ENCODE data around the gene CACNA1A.

Gene CACNA1A

DNA sequence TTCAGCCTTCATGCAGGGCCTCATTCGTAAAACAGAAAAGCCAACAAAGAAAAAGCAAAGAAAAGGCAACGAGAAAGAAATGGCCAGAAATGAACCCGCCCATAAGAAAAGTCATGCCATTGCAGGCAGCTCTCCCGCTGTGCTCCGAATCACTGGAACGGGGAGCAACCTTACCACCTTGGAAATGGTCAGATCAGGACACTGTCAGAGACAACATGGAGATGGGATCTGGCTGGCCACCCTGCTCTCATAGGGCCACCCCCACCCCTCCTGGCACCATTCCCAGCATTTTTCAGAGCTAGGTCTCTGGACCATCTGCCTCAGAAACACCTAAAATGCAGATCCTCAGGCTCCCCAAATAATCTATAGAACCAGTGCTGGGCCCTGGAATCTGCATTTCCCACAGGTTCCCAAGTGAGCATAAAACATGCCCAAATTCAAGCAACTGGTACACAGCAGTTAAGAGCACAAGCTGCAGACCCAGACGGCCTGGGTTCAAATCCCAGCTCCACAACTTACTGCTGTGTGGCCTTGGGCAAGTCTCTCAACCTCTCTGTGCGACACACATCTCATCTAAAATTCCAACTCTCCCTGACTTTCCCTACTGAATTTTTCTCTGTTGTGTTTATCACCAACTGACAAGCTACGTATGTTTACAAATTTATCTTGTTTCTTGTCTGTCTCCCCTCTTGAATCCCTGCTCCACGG lies 204.5 kb downstream of the CACNA1A start:
- DNase-seq, result no peak

- no peak for DNase-seq
These were observed 205.8 kb downstream of the CACNA1A start for GRCh38 chr19:13300421-13301030.

DNA sequence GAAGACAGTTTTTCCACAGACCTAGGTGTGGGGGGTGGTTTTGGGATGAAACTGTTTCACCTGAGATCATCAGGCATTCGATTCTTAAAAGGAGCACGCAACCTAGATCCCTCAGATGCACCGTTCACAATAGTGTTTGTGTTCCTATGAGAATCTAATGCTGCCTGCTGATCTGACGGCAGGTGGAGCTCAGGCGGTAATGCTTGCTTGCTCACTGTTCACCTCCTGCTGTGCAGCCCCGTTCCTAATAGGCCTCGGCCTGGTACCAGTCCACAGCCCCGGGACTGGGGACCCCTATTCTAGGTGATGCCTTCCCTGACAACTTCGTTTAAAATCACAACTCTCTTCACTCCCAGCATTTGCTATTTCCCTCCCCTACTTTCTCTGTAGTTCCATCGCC lies 206.4 kb downstream of the CACNA1A start:
- DNase-seq, result no peak

DNA sequence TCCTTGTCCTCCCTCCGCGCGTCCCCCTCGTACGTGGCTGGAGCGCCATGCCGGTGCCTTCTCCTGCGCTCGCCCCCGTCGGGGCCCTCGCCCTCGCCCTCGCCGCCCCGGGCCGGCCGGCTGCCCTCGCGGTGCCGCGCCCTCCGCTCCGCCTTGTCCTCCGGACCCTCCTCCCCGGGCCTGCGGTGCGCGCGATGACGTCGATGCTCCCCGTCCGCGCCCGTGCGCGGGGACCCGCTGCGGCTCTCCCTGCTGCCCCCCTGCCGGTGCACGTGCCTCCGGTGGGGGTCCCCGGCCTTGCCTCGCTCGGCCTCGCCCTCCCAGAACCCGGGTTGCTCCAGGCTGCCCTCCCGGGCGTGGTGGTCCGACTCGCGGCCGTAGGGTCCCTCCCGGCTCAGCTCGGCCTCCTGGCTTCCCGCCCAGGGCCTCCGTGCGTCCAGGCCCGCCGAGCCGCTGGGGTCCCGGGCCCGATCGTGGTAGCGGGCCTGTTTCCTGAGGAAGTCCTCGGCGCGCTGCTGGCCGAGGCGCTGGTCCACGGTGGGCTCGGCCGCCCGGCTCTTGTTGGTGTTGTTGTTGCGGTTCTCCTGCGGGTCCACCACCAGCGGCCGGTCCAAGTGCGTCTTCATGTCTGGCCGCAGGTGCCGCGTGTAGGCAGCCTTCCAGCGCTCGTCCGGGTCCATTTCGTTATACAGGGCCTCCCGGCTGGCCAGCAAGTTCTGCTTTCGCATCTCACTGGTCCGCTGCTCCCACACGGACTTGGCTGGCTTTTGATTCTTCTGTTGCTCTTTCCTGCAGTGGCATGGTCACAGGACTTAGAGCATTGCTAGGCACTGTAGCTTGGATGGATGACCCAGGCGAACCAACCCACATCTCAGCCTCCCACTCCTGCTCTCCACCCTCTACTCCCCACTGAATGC lies 207.5 kb downstream of the CACNA1A start:
- no peak for DNase-seq

- DNase-seq, result no peak
These were observed 209.3 kb downstream of the CACNA1A start for GRCh38 chr19:13297023-13297422.

GRCh38 chr19:13294812-13295567 lies 211.3 kb downstream of the CACNA1A start:
- no peak for DNase-seq

DNA sequence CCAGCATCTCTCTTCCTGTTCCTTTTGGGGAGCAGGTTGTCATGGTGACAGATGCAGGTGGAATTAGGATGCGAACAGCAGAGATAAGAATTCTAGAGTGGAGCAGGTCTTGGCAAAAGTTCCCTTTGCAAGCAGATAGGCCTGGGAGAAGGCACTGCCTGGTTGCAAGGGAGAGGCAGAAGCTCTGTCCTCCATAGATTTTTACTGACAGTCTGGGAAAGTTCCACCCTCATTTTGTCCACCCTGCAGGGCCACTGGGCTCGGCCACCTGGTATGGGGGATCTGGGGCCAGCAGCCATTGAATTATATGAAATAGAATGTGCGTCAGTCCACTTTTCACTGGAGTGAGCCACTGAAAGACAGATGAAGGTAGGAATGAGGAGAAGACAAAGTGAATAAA lies 214.4 kb downstream of the CACNA1A start:
- no peak for DNase-seq

- no peak for DNase-seq
These were observed 215.5 kb downstream of the CACNA1A start for GRCh38 chr19:13290741-13291140.

DNA sequence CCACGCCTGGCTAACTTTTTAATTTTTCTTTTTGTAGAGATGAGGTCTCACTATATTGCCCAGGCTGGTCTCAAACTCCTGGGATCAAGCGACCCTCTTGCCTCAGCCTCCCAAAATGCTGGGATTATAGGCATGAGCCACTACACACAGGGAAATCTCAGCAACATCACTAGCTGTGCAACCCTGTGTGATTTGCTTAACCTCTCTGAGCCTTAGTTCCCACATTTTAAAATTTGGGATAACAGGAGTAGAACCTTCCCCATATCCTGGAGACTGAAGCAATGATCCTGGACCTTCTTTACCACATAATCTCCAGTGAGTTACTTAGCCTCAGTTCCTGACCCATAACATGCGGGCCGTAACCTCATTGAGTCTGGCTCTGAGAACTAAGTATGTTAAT lies 217.0 kb downstream of the CACNA1A start:
- no peak for DNase-seq

GRCh38 chr19:13286195-13286985 lies 219.9 kb downstream of the CACNA1A start:
- DNase-seq, result no peak

GRCh38 chr19:13284929-13285928 lies 221.1 kb downstream of the CACNA1A start:
- DNase-seq, result no peak

DNA sequence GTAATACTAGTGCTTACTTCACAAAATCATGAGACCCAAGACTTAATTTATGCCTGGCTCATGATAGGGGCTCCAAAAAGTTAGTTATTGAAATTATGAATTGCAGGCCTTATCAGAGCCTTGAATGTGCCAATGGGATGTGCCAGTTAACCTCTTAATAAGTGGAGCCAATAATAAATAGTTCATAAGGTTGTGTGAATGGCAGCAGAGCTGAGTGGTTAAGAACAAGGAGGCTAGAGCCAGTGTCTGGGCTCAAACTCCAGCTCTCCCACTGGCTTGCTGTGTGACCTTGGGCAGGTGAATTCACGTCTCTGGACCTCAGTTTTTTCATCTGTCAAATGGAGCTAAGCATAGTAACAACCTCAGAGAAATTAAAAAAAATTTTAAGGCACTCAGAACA lies 222.4 kb downstream of the CACNA1A start:
- no peak for DNase-seq

- no peak for DNase-seq
These were observed 223.7 kb downstream of the CACNA1A start for GRCh38 chr19:13282486-13283065.

DNA sequence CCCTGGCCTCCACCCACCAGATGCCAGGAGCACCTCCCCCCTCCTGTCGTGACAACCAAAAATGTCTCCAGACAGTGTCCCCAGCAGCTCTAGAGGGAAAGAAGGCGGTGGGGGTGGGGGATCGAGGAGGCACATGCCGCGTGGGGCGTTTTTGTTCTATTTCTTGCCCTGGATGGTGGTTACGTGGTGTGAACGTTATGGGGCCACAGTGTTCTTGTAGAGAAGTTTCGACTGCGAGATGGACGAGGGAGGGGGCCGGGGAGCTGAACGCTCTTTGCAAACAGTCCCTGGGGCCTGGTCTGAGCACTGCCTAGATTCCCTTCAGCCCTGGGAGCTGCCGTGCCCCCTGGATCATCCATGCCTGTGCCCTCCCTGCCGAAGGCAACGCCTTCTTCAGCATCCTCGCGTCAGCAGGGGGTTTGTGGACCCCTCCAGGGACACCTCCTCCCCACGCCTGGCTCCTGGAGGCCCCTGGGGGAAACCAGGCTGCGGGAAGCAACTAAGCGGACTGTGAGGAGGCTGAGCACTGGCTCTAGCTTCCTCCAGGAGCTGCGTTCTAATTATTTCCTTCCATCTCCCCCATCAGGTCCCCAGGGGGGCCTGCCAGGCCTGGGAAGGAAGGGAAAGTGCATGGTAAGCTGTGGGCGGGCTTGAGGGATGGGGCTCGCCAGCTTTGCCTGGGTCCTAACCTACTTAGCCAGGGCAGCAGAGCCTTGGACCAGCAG lies 224.6 kb downstream of the CACNA1A start:
- DNase-seq, result no peak

- DNase-seq, result no peak
These were observed 229.0 kb downstream of the CACNA1A start for GRCh38 chr19:13277104-13277809.

- DNase-seq, result no peak
These were observed 231.1 kb downstream of the CACNA1A start for GRCh38 chr19:13275016-13275722.

DNA sequence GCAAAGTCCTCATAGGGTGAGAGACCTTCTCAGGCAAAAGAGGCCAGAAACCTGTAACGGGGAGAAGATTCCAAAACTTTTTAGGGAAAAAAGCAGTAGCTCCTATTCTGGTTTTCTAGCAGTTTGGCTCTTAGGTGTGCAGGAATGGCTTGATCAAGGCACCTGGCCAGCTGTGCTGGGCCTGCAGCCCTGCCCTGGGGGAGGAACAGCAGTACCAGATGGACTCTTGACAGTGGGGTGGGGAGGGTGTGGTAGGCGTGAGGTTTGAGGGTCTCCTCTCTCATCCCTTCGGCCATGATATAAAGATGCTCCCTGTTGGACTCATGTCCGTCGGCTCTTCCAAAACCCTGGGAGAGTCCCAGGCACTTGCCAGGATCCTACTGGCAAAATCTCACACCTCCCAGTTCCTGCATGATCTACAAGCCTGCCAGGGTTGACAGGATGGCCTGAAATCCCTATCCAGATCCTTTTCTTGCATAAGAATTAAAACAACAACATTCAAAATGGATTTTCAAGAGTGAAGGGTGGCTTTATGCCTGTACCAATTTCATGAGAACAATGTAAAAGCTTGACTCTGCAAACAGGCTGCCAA lies 235.7 kb downstream of the CACNA1A start:
- DNase-seq, result no peak

DNA sequence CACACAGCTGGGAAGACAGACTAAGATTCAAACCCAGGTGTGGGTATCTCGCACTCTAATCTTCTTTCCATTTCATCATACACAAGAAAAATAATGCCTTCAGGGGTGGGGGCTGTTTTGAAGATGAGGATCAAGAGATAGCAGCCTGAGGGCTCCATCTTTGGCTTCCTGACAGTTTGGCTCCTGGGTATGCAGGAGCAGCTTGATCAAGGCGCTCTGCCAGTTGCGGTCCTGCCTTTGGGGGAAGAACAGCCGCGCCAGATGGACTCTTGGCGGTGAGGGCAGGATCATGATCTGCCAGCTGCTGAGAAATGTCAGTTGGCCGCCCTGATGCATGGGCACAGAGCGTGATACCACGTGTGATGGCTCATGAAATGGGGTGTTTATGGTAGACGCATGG lies 236.9 kb downstream of the CACNA1A start:
- no peak for DNase-seq

Measured in NCI-H187 treated with DMSO at 0.1 percent for 48 hours (cell line).